Effector CD8-positive, alpha-beta T cell (primary cell): ENCODE results near the gene VAPB.

ENCODE experiments used
- DNase-seq: peaks from one replicate; lab custom pipeline; 2025; lab: John Stamatoyannopoulos, UW

Gene VAPB

GRCh38 chr20:58377766-58378401 lies 11.1 kb upstream of the VAPB start:
- no peak for DNase-seq

GRCh38 chr20:58378704-58379103 lies 10.3 kb upstream of the VAPB start:
- DNase-seq = no peak

- no peak for DNase-seq
Observed at GRCh38 chr20:58381627-58382026, 7.4 kb upstream of the VAPB start.

DNA sequence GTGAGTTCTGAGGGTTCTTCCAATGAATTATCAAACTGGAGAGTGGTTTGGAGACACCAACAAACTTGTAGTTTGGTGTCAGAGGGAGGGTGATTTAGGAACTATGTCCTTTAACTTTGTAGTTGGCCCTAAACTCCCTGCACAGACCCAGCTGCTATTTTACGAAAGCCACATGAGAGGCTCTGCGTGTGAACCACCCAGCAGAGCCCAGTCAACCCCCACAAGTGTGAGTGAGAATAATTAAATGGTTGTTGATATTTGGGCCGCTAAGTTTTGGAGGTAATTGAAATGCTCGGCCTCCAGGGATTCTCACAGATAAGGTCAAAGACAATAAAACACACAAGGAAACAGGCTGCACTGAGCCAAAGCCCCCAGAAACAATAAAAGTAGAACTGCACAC lies 6.9 kb upstream of the VAPB start:
- DNase-seq = no peak

- no peak for DNase-seq
Observed at GRCh38 chr20:58384821-58385220, 4.2 kb upstream of the VAPB start.

DNA sequence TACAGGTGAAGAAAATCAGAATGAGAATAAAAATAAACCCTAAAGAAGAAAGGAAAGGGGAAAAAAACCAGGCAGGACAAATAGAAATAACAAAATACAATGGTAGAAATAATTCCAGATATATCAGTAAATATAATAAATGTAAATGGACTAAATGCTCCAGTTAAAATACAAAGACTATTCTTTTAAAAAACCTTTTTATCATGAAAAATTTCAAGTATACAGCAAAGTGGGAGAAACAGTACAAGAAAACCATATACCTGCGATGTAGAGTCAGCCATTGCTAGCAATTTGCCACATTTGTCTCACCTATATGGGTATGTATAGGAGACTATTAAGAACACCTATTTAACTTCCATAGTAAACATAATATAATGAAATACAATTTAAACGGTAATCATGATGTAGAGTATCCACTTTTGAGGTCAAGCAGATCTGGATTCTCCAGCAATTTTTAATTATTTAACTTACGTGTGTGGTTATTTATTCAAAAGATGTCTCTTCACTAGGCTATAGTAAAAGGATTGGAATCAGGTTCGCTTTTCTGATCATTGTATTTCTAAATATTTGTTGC lies 914 bp upstream of the VAPB start:
- DNase-seq = no peak

DNA sequence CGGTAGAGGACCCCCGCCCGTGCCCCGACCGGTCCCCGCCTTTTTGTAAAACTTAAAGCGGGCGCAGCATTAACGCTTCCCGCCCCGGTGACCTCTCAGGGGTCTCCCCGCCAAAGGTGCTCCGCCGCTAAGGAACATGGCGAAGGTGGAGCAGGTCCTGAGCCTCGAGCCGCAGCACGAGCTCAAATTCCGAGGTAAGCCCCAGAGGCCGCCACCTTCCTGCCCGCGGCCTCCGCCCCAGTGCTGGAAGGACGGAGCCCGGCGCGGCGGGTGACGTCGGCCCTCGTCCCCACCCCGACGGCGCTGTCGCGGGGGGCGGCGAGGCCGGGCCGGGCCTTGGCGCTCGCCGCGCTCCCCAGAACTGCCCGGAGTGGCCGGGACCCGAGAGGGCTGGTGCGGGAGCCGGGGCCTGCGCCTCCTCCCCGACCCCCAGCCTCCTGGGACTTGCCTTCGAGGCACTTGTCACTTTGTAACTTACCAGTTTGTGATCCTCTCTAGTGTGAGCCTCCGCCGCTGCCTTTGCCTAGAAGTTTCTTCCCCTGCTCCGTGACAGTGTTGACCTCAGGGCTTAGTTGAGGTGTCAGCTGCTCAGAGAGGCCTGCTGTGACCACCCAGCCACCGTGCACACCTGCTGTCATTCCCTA lies 417 bp downstream of the VAPB start:
- DNase-seq = no peak

DNA sequence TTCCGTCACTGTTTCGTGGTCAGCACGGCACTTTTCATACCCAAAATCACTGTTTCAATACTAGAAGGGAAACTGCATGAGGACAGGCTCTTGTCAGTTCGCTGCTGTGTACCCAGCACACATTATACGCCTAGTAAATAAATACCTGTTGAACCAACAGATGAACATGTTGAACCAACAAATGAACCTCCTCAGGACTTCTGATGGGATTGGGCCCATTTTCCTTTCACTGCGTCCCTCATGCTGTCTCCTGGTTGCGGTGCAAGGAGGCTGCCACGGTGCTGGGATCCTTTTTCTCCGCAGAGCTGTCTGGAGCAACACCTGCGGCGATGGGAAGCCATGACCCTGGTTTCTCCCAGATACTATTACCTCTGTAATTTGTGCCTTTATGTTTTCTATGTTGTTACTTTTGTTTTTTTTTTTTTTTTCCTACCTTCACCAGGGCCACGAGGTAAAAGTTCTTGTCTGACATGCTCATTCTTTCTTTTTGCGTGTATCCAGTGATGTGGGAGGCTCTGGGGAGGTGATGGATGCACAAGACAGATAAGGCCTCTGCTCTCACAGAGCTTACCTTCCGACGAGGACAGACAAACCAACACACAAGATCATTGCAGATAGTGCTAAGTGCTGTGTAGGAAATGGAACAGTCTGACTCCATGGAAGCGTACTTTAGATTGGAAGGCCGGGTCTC lies 1.1 kb downstream of the VAPB start:
- DNase-seq = no peak

DNA sequence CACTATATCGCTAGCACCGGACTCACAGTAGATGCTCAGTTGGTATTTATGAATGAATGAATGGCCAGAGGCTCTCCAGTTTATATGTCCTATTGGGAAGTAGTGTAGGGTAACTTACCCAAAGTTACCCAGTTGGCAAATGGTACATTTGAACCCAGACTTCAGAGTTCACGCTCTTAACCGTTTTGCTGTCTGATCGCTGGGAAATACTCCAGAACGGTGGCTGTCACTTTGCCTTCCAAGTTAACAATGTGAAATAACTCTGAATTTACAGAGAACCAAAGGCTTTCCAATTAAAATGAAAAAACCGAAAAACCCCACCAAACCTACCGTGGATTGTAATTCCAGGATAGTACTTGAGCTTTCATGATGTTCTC lies 1.6 kb downstream of the VAPB start:
- DNase-seq = no peak

DNA sequence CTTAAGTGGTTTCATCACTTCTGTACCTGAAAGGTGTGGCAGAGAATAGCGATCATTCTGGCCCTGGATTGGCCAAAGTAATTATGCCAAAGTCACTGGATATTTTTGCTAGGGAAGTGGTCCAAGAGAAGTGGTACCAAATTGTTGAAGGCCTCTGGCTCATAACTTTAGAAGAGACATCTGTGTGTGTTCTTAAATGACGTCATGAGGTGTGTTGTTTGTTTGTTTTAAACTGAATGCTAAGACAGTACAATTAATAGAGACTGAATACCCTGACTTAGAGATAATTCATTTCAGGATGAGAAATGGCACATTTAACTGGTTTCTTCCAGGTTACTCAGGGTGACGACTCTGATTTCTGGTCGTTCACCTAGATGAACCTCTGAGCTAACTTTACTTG lies 3.3 kb downstream of the VAPB start:
- DNase-seq = no peak

GRCh38 chr20:58393299-58393698 lies 4.3 kb downstream of the VAPB start:
- no peak for DNase-seq

DNA sequence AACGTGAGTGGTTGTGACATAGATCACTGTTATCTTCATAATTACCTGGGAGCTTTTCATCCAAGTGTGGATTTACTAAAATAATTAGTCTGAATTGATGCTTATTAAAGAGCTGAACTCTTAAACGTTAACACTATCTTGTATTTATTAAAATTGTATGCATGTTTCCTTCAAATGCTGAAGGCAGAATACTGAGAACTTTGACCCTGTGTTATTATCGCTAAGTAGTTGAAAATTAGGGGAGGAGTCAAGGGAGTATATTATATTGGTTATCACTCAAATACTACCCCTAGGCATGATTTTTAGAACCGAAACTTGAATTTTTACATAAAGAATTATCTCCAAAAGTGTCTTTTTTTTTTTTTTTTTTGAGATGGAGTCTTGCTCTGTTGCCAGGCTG lies 5.8 kb downstream of the VAPB start:
- DNase-seq = no peak

DNA sequence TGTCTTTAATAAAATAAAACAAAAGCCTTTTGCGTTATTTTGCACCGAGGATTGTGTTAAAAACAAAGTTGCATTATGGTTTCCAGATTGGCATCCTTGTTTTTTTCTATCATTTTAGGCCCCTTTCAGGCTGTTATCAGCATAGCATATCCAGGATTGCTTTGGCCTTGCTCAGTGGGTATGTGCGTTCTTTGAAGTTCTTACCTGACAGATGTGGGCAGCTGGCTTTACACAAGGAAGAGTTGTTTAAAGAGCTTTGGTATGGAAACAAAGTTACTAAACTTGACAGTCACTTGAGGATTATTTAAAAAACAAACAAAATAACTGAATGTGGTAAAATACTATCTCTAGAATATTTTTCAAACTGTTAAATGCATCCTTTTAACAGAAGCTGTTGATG lies 6.6 kb downstream of the VAPB start:
- no peak for DNase-seq

GRCh38 chr20:58397429-58397828 lies 8.4 kb downstream of the VAPB start:
- DNase-seq = no peak

DNA sequence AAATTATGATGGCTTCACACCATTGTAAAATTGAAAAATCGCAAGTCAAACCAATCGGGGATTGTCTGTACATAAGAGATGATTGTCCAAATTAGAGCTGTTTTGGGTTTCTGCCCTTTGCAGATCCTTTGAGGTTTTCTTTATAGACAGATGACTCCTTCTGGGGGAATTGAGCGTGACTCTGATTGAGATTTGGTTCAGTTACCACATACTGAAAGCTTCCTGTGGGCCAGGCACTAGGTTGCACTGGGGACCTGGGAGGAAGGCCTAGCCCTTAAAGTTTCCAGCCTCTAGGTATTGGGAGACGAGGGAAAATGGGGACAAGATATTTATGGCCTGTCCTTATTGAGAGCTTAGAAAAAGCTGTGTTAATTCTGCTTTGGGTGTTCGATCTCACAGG lies 9.2 kb downstream of the VAPB start:
- no peak for DNase-seq

GRCh38 chr20:58399926-58400325 lies 10.9 kb downstream of the VAPB start:
- no peak for DNase-seq

DNA sequence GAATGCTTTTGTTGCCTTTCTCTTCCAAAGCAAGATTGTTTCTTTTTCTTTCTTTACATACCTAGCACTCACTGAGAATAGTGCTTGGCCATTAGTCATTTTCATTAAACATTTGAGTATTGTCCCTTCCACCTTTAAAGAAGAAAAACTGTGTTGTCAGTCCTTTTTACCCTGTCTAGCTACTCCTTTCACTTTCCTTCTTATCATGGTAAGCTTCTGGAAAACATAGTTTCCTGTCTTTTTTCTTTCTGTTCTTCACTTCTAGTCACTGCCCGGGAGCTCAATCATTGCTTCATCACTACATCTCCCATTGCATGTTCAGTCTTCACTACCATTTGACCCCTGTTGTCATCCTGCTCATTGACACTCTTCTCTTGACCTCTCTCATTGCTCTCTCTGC lies 12.1 kb downstream of the VAPB start:
- no peak for DNase-seq

GRCh38 chr20:58402305-58402704 lies 13.3 kb downstream of the VAPB start:
- no peak for DNase-seq

DNA sequence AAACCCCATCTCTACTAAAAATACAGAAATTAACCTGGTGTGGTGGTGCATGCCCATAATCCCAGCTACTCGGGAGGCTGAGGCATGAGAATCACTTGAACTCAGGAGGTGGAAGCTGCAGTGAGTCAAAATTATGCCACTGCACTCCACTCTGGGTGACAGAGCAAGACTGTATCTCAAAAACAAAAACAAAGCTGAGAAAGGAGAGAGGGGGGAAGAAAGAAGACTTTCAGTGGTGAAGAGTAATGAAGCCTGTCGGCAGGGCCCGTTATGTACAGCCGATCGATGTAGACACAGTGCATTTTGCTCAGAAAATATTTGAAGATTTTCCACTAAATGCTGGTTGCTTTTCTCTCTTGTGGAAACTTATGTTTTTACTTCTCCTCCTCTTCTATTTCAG lies 13.8 kb downstream of the VAPB start:
- DNase-seq = no peak

DNA sequence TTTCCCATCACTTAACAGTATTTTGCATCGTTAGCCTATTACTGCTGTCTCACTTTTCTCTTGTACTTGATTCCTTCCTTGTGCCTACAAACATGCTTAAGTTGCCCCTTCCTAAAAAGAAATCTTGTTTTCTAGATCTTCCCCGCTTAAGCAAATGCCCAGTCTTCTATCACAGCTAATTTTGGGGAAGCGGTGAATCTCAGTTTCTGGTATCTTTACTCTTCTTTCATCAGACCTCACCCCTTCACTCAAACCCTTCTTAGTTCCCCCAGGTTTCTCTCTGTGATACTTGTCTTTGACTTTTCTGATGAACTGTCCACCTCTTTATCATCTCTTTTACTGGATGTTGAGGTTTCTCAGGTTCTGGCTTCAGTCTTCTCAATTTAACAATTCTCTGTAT lies 14.2 kb downstream of the VAPB start:
- DNase-seq = no peak

- no peak for DNase-seq
Observed at GRCh38 chr20:58405504-58406291, 16.7 kb downstream of the VAPB start.

DNA sequence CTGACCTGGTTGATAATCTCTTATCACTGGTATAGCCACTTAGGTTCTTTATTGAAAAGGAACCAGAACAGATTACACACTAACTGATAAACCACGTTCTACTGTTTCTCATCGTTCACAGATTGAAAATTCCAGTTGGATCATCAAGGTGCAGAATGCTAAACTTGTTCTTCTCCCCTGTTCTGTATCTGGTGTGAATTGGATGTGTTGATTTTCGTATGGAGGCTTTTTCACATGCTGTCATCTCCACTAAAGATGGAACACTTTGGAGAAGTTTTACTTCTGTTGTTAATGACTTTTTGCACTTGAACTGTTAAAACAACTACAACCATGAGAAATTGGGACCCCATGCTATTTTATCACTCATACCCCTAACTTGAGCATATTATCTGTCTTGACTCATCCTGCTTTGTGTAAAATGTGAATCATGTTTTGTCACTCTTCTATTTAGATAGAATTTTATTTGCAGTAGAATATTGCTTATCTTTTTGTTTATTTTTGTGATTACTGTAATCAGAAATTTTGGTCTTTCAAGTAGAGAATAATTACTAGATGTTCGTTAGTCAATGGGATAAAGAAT lies 17.5 kb downstream of the VAPB start:
- DNase-seq = no peak
